Measurements from ENCODE around the gene EXOC6B. TPM values are rescaled to one million over a fixed set of nuclear protein-coding genes. Genes with fewer than 3 reads are reported as not detected.

EXOC6B gene
- total RNA-seq, 1 donor from 2014 or later = 7.7 TPM

GRCh38 chr2:72781480-72781879 lies 44.4 kb downstream of the EXOC6B start:
- no peak for DNase-seq (ENCODE audit: low read depth)
- no peak overlapping the region for H3K4me3 ChIP-seq (ENCODE audit: low read depth, low read length)
- TF ChIP-seq, protein P1, sequence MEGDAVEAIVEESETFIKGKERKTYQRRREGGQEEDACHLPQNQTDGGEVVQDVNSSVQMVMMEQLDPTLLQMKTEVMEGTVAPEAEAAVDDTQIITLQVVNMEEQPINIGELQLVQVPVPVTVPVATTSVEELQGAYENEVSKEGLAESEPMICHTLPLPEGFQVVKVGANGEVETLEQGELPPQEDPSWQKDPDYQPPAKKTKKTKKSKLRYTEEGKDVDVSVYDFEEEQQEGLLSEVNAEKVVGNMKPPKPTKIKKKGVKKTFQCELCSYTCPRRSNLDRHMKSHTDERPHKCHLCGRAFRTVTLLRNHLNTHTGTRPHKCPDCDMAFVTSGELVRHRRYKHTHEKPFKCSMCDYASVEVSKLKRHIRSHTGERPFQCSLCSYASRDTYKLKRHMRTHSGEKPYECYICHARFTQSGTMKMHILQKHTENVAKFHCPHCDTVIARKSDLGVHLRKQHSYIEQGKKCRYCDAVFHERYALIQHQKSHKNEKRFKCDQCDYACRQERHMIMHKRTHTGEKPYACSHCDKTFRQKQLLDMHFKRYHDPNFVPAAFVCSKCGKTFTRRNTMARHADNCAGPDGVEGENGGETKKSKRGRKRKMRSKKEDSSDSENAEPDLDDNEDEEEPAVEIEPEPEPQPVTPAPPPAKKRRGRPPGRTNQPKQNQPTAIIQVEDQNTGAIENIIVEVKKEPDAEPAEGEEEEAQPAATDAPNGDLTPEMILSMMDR (conservative IDR thresholded peaks at IDR 0.05; ENCODE audit: low read depth, low read length) = no peak

DNA sequence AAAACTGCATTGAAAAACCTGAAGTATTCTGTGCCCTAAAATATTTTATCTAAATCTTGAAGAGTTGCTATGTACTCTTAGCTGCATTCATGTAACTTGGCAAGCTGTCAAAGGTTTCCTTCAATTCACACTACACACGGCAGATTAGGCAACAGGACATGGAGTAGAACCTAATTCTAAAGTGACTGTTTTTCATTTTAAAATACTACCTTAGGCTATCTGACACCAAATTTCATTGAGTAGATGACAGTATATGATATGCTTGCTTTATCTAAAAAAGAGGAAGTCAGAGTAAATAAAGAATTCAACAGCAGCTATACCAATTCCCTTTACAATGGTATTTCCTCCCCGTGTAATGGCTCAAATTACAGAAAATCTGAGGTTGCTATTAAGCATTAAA lies 45.4 kb downstream of the EXOC6B start:
- no peak overlapping the region for H3K4me3 ChIP-seq (ENCODE audit: low read depth, low read length)
- no peak for DNase-seq (ENCODE audit: low read depth)
- TF ChIP-seq, protein P1 (conservative IDR thresholded peaks at IDR 0.05; ENCODE audit: low read depth, low read length) = no peak

DNA sequence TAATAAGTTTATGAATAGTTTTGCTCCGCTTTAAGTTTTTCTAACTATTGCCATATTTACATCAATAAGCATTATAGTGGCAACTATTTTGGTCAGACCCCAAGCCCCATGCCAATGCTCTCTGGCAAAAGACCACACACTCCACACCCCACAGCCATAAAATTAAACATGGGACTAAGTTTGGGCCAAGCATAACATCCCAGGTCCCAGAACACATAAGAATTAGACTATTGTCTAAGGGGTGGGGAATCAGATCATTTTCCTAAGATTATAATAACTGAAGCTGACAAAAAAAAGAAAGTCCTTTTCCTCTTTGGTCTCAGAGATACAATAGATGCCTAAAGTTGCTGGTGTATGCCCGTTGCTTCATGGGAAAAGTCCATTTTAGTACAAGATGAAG lies 46.3 kb downstream of the EXOC6B start:
- no peak overlapping the region for H3K4me3 ChIP-seq (ENCODE audit: low read depth, low read length)
- DNase-seq (ENCODE audit: low read depth) = no peak
- TF ChIP-seq, protein P1 (conservative IDR thresholded peaks at IDR 0.05; ENCODE audit: low read depth, low read length) = no peak

DNA sequence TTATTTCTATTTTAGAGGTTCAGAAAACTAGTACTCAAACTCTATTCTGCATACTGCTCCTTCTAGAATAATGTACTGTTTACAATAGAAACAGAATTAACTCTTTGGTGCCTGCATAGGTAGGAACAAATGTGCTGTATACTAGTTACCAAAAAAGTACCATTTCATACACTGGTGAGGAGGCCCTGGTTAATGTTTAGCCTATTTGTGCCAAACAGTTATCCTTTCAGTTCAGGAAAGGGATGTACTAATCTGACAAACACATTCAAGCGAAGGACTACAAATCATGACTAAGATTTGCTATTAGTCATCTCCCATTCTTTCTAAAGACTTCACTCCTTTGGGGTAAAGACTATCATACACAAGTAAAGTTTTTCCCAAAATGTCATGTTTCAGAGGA lies 47.4 kb downstream of the EXOC6B start:
- TF ChIP-seq, protein P1 (conservative IDR thresholded peaks at IDR 0.05; ENCODE audit: low read depth, low read length) = no peak
- no peak overlapping the region for H3K4me3 ChIP-seq (ENCODE audit: low read depth, low read length)
- DNase-seq (ENCODE audit: low read depth) = peak; percentile 69

GRCh38 chr2:72770879-72771461 lies 54.9 kb downstream of the EXOC6B start:
- H3K4me3 ChIP-seq (ENCODE audit: low read depth, low read length) = no peak overlapping the region
- no peak for DNase-seq (ENCODE audit: low read depth)
- TF ChIP-seq, protein P1 (conservative IDR thresholded peaks at IDR 0.05; ENCODE audit: low read depth, low read length) = peak; percentile 87

DNA sequence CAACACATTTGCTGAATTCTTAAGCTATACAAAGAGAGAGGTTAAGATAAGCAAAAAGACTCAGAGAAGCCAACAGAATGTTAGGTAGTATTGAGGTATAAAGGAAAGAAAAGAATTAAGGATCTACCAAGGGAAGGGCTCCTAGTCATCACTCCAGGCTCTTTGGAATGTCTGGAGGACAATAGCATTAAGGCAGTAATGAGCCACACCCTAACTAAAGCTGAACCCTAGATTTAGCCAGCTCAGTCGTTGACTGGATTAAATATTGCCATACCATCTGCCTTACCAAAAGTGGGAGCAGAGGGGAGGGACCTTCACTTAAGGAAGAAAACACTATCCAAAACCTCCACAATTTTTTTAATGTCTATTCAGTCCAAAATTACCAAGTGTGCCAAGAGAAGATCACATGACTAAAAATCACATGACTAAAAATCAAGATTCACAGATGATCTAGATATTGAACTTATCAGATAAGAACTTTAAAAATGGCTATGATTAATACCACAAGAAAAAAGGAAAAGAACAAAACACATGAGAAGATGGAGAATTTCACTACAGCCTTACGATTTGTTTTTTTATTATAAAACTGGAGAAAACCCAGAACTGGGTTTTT lies 59.7 kb downstream of the EXOC6B start:
- TF ChIP-seq, protein P1 (conservative IDR thresholded peaks at IDR 0.05; ENCODE audit: low read depth, low read length) = no peak
- no peak overlapping the region for H3K4me3 ChIP-seq (ENCODE audit: low read depth, low read length)
- no peak for DNase-seq (ENCODE audit: low read depth)

DNA sequence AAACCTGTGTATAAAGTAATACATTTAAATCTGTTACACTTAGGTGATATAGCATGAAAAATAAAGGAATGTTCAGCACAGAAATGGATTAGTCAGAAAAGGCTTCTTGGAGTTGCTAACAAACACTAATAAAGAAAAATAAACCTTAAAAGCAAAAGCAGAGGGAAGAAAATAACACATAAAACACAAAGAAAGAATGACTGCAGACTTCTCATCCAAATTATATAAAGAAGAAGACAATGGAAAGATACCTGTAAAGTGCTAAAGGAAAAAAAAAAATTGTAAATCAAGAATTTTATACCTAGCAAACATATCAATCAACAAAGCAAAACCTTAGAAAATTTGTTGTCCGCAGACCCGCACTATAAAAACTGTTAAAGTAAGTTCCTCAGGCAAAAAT lies 63.6 kb downstream of the EXOC6B start:
- TF ChIP-seq, protein P1 (conservative IDR thresholded peaks at IDR 0.05; ENCODE audit: low read depth, low read length) = no peak
- no peak overlapping the region for H3K4me3 ChIP-seq (ENCODE audit: low read depth, low read length)
- no peak for DNase-seq (ENCODE audit: low read depth)

All from epithelial cell of proximal tubule (primary cell).